HCT116 (cell line): ENCODE measurements around the gene ARHGAP1. TPM values are rescaled to one million over a fixed set of nuclear protein-coding genes. Genes with fewer than 3 reads are reported as not detected.

Experiments
- ATAC-seq: fragments of 200-7000 bp; cut with Tn5 transposase; 2 replicates; pipeline ENCODE4 v1.9.1; 2020; ENCODE audit warnings: mild to moderate bottlenecking, moderate library complexity
- BruUV-seq: library from RNA; stranded (reverse); fragments of 400-500 nt; replicated peaks from 2 replicates; lab custom pipeline; 2021; lab: Mats Ljungman, UMichigan
- CTCF ChIA-PET: fragments of 300-600 bp; sonication (Branson Sonifier 250); formaldehyde crosslinking; loops from one replicate; lab custom pipeline; 2021; ENCODE audit warnings: antibody characterized with exemption; lab: Charles Lee
- POLR2A ChIA-PET: fragments of 300-600, 350-600 bp; sonication (Branson Sonifier 250); formaldehyde crosslinking; loops from one replicate; lab custom pipeline; 2021; ENCODE audit warnings: antibody characterized with exemption; lab: Charles Lee
- RAD21 ChIA-PET, 2 experiments: fragments of 300-600 bp; sonication (Branson Sonifier 250); formaldehyde crosslinking; loops; one replicate each; lab custom pipeline; 2023; ENCODE audit warnings: low total read pairs in 2 of 2; ENCODE audit not compliant: uncharacterized antibody in 2 of 2, unreplicated experiment in 2 of 2, low non-redundant PET in 1 of 2; lab: Charles Lee
- DNase-seq: peaks from one replicate; pipeline ENCODE4 v3.0.0-alpha.2; 2010; ENCODE audit warnings: low read depth, low spot score
- H2AFZ ChIP-seq: fragments of 200-600 bp; shearing (Covaris generic), sonication (generic); 2 replicates; pipeline ENCODE4 v1.6.1; 2017; ENCODE audit warnings: low read depth, mixed run types, mixed read lengths, antibody characterized with exemption, low read length; ENCODE audit not compliant: poor library complexity, severe bottlenecking
- H3K27ac ChIP-seq: 2 replicates; pipeline ENCODE4 v1.5.1; 2012; ENCODE audit warnings: low read depth, low read length
- H3K27me3 ChIP-seq: fragments of 200-600 bp; sonication (generic); 2 replicates; pipeline ENCODE4 v1.6.1; 2016; ENCODE audit warnings: mixed run types, low read length, mixed read lengths; ENCODE audit not compliant: insufficient read depth
- H3K36me3 ChIP-seq, 2 experiments: fragments of 200-500 bp in 1 of 2; fragments of 200-600 bp in 1 of 2; sonication (Bioruptor generic) in 1 of 2; sonication (generic) in 1 of 2; 2 replicates each; pipeline versions ENCODE4 v1.5.1 to v1.6.1; 2014 to 2016; ENCODE audit warnings: low read length in 2 of 2, inconsistent platforms in 1 of 2, mixed read lengths in 1 of 2, mixed run types in 1 of 2; ENCODE audit not compliant: insufficient read depth in 2 of 2, control insufficient read depth in 1 of 2
- H3K4me1 ChIP-seq, 2 experiments: fragments of 200-600 bp in 1 of 2; sonication (generic) in 1 of 2; 2 replicates each; pipeline versions ENCODE4 v1.5.1 to v1.6.1; 2012 to 2017; ENCODE audit warnings: low read length in 2 of 2, inconsistent platforms in 1 of 2, mild to moderate bottlenecking in 1 of 2, mixed read lengths in 1 of 2, mixed run types in 1 of 2, moderate library complexity in 1 of 2; ENCODE audit not compliant: insufficient read depth in 2 of 2, control insufficient read depth in 1 of 2
- H3K4me2 ChIP-seq: fragments of 200-600 bp; sonication (generic); 2 replicates; pipeline ENCODE4 v1.6.1; 2017; ENCODE audit warnings: mixed run types, low read length, mixed read lengths
- H3K4me3 ChIP-seq, 2 experiments: fragments of 200-600 bp in 1 of 2; sonication (generic) in 1 of 2; replicated peaks in 1 of 2; 2 replicates each; pipeline ENCODE4 v1.5.1; 2011 to 2016; ENCODE audit warnings: low read length in 2 of 2, control low read depth in 1 of 2, low read depth in 1 of 2, mild to moderate bottlenecking in 1 of 2, mixed read lengths in 1 of 2, mixed run types in 1 of 2
- H3K79me2 ChIP-seq: fragments of 200-600 bp; sonication (generic); 2 replicates; pipeline ENCODE4 v1.6.1; 2017; ENCODE audit warnings: mild to moderate bottlenecking, mixed run types, low read length, moderate library complexity, mixed read lengths; ENCODE audit not compliant: insufficient read depth
- H3K9ac ChIP-seq: fragments of 200-600 bp; sonication (generic); 2 replicates; pipeline ENCODE4 v1.6.1; 2016; ENCODE audit warnings: low read length, mixed read lengths
- H3K9me2 ChIP-seq: fragments of 200-600 bp; sonication (generic), shearing (Covaris generic); 2 replicates; pipeline ENCODE4 v1.6.1; 2017; ENCODE audit warnings: mixed run types, mild to moderate bottlenecking, moderate library complexity; ENCODE audit not compliant: insufficient read depth
- H3K9me3 ChIP-seq, 2 experiments: fragments of 200-500 bp in 1 of 2; fragments of 200-600 bp in 1 of 2; sonication (Bioruptor generic) in 1 of 2; sonication (generic) in 1 of 2; 2 replicates each; pipeline ENCODE4 v1.6.1; 2014 to 2017; ENCODE audit warnings: low read length in 2 of 2, mixed read lengths in 2 of 2, inconsistent platforms in 1 of 2, low read depth in 1 of 2, mild to moderate bottlenecking in 1 of 2, mixed run types in 1 of 2, moderate library complexity in 1 of 2; ENCODE audit not compliant: control insufficient read depth in 1 of 2, insufficient read depth in 1 of 2
- H4K20me1 ChIP-seq: fragments of 200-600 bp; sonication (generic), shearing (Covaris generic); 2 replicates; pipeline ENCODE4 v1.6.1; 2017; ENCODE audit warnings: mixed run types, mild to moderate bottlenecking, moderate library complexity; ENCODE audit not compliant: insufficient read depth
- CBX3 ChIP-seq: IDR thresholded peaks from 2 replicates; pipeline ENCODE4 v1.6.1; 2012; ENCODE audit warnings: low read depth
- EGR1 ChIP-seq: IDR thresholded peaks from 2 replicates; pipeline ENCODE4 v1.6.1; 2012; ENCODE audit warnings: low read depth
- ELF1 ChIP-seq: IDR thresholded peaks from 2 replicates; pipeline ENCODE4 v1.6.1; 2012; ENCODE audit warnings: low read depth, borderline replicate concordance
- EZH2 ChIP-seq: fragments of 200-600 bp; sonication (generic); IDR thresholded peaks from 2 replicates; pipeline ENCODE4 v1.6.1; 2017; ENCODE audit warnings: antibody characterized with exemption, mixed run types
- JUND ChIP-seq: IDR thresholded peaks from 2 replicates; pipeline ENCODE4 v1.6.1; 2012
- POLR2A ChIP-seq: IDR thresholded peaks from 2 replicates; pipeline ENCODE4 v1.7.0; 2011; ENCODE audit warnings: borderline replicate concordance; ENCODE audit not compliant: insufficient read depth, insufficient read length; ENCODE audit errors: extremely low read depth
- POLR2AphosphoS5 ChIP-seq: IDR thresholded peaks from 2 replicates; pipeline ENCODE4 v1.6.1; 2011; ENCODE audit warnings: mild to moderate bottlenecking, low read depth, low read length, moderate library complexity
- RAD21 ChIP-seq: IDR thresholded peaks from 2 replicates; pipeline ENCODE4 v1.6.1; 2012; ENCODE audit warnings: low read depth, mild to moderate bottlenecking
- SIN3A ChIP-seq: IDR thresholded peaks from 2 replicates; pipeline ENCODE4 v1.6.1; 2012; ENCODE audit warnings: low read depth
- SP1 ChIP-seq: IDR thresholded peaks from 2 replicates; pipeline ENCODE4 v1.6.1; 2012; ENCODE audit warnings: low read depth
- SRF ChIP-seq: IDR thresholded peaks from 2 replicates; pipeline ENCODE4 v1.6.1; 2012; ENCODE audit warnings: low read depth
- TCF7L2 ChIP-seq: IDR thresholded peaks from 2 replicates; pipeline ENCODE4 v1.7.0; 2011; ENCODE audit warnings: borderline replicate concordance, inconsistent platforms; ENCODE audit not compliant: insufficient read depth, insufficient read length; ENCODE audit errors: extremely low read depth
- YY1 ChIP-seq: IDR thresholded peaks from 2 replicates; pipeline ENCODE4 v1.6.1; 2011; ENCODE audit warnings: low read length, low read depth, moderate library complexity, mild to moderate bottlenecking; ENCODE audit not compliant: insufficient replicate concordance; ENCODE audit errors: extremely low read depth
- ZFX ChIP-seq: fragments of 450-650 bp; IDR thresholded peaks from 2 replicates; pipeline ENCODE4 v1.6.1; 2017
- ZNF274 ChIP-seq: fragments of 200-500 bp; sonication (Bioruptor generic); IDR thresholded peaks from 2 replicates; pipeline ENCODE4 v1.6.1; 2014; ENCODE audit warnings: mild to moderate bottlenecking, low read depth, low read length, inconsistent platforms
- intact Hi-C: fragments of 100-400 bp; cut with micrococcal nuclease; formaldehyde crosslinking; loops from 2 replicates; pipeline ENCODE4 v1.10.0; 2022
- total RNA-seq: library from RNA; stranded (reverse); gene quantifications from one replicate; pipeline ENCODE4 v1.2.1, GENCODE V29; 2021; ENCODE audit not compliant: unreplicated experiment
- TF ChIP-seq, protein P1 (sequence below): IDR thresholded peaks from 2 replicates; pipeline ENCODE4 v1.6.1; 2011; ENCODE audit warnings: mild to moderate bottlenecking, low read length, moderate library complexity; ENCODE audit not compliant: insufficient replicate concordance; ENCODE audit errors: extremely low read depth
- TF ChIP-seq, protein P2 (sequence below), 3 experiments: fragments of 200-600 bp in 1 of 3; sonication (generic) in 1 of 3; IDR thresholded peaks in 2 of 3; conservative IDR thresholded peaks in 1 of 3; 2 replicates each; pipeline ENCODE4 v1.5.1; 2012 to 2017; ENCODE audit warnings: low read depth in 2 of 3, low read length in 2 of 3, antibody characterized with exemption in 1 of 3, borderline replicate concordance in 1 of 3, control low read depth in 1 of 3, mild to moderate bottlenecking in 1 of 3, mixed read lengths in 1 of 3, mixed run types in 1 of 3, moderate library complexity in 1 of 3; ENCODE audit not compliant: insufficient read depth in 1 of 3
- TF ChIP-seq, protein P3 (sequence below): IDR thresholded peaks from 2 replicates; pipeline ENCODE4 v1.6.1; 2012

The ARHGAP1 gene
- total RNA-seq, 1 experiment from 2014 or later, result 36.9 TPM

DNA sequence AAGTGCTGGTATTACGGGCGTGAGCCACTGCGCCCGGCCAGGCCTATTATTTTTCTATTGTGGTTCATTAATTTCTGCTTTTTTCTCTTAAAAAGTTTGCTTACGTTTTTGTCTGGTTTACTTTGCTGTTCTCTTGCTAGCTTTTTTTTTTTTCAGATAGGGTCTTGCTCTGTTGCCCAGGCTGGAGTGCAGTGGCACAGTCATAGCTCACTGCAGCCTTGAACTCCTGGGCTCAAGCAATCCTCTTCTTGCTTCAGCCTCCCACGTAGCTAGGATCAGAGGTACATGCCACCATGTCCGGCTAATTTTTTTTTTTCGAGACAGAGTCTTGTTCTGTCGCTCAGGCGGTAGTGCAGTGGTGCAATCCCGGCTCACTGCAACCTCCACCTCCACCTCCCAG lies 37.3 kb upstream of the ARHGAP1 start:
- Histone ChIP-seq H3K9me2 (no peaks in the 10 kb centered on the region), H4K20me1 (no peaks in the 10 kb centered on the region), H3K4me3 (no peak overlapping the region), H3K4me2 (no peak overlapping the region), H3K79me2 (no peaks in the 10 kb centered on the region), H2AFZ (no peak overlapping the region), H3K27ac (no peak overlapping the region), H3K36me3 (peaks cover 17 to 18% of the 10 kb centered on the region in 2 experiments; a peak in 3 of 4 replicates), H3K9me3 (no peaks in the 10 kb centered on the region), H3K9ac (no peak overlapping the region), H3K27me3 (no peaks in the 10 kb centered on the region), H3K4me1 (no peaks in the 10 kb centered on the region)
- intact Hi-C loops, result no loop called here
- no TSS peak for BruUV-seq
- CTCF ChIA-PET, result no interaction called here
- no peak for ATAC-seq
- POLR2A ChIA-PET, result no interaction called here
- no peak for DNase-seq
- RAD21 ChIA-PET, result no interaction called here
- no peak for TF ChIP-seq ZNF274
- no peak for TF ChIP-seq YY1
- TF ChIP-seq POLR2A, result no peak

DNA sequence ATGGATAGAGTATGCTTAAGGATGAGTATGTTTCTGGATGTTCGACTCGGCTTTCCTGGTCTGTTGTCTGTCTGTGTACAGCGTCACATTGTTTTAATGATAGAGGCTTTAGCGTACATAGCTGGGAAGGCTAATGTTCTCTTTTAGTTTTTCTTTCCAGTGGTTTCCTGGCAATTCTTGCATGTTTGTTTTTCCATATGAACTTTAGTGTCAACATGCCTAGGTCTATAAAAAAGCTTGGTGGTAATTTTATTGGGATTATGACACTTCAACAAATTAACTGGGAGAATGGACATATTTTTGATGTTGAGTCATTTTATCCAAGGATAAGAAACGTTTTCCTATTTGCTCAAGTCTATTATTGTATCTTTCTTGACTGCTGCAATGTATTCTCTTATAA lies 36.2 kb upstream of the ARHGAP1 start:
- Histone ChIP-seq H3K9ac (no peak overlapping the region), H3K4me1 (no peaks in the 10 kb centered on the region), H3K4me2 (no peak overlapping the region), H3K79me2 (no peaks in the 10 kb centered on the region), H3K27me3 (no peaks in the 10 kb centered on the region), H3K9me2 (no peaks in the 10 kb centered on the region)
- DNase-seq (no peak), ATAC-seq (no peak)
- CTCF ChIA-PET, result no interaction called here
- TF ChIP-seq ZFX, result no peak
- no peak for TF ChIP-seq EZH2
- TF ChIP-seq POLR2AphosphoS5, result no peak
- no peak for TF ChIP-seq ELF1
- no peak for TF ChIP-seq RAD21
- no peak for TF ChIP-seq CBX3
- TF ChIP-seq, protein P1, sequence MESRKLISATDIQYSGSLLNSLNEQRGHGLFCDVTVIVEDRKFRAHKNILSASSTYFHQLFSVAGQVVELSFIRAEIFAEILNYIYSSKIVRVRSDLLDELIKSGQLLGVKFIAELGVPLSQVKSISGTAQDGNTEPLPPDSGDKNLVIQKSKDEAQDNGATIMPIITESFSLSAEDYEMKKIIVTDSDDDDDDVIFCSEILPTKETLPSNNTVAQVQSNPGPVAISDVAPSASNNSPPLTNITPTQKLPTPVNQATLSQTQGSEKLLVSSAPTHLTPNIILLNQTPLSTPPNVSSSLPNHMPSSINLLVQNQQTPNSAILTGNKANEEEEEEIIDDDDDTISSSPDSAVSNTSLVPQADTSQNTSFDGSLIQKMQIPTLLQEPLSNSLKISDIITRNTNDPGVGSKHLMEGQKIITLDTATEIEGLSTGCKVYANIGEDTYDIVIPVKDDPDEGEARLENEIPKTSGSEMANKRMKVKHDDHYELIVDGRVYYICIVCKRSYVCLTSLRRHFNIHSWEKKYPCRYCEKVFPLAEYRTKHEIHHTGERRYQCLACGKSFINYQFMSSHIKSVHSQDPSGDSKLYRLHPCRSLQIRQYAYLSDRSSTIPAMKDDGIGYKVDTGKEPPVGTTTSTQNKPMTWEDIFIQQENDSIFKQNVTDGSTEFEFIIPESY, result no peak
- no peak for TF ChIP-seq EGR1
- TF ChIP-seq YY1, result no peak
- TF ChIP-seq SRF, result no peak
- TF ChIP-seq, protein P2, sequence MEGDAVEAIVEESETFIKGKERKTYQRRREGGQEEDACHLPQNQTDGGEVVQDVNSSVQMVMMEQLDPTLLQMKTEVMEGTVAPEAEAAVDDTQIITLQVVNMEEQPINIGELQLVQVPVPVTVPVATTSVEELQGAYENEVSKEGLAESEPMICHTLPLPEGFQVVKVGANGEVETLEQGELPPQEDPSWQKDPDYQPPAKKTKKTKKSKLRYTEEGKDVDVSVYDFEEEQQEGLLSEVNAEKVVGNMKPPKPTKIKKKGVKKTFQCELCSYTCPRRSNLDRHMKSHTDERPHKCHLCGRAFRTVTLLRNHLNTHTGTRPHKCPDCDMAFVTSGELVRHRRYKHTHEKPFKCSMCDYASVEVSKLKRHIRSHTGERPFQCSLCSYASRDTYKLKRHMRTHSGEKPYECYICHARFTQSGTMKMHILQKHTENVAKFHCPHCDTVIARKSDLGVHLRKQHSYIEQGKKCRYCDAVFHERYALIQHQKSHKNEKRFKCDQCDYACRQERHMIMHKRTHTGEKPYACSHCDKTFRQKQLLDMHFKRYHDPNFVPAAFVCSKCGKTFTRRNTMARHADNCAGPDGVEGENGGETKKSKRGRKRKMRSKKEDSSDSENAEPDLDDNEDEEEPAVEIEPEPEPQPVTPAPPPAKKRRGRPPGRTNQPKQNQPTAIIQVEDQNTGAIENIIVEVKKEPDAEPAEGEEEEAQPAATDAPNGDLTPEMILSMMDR (IDR thresholded peaks at IDR 0.05 in 2 of 3, conservative IDR thresholded peaks at IDR 0.05 in 1 of 3; ENCODE audit: borderline replicate concordance in 1 of 3, insufficient read depth in 1 of 3, low read depth in 2 of 3, low read length in 2 of 3), result no peak
- TF ChIP-seq, protein P3, sequence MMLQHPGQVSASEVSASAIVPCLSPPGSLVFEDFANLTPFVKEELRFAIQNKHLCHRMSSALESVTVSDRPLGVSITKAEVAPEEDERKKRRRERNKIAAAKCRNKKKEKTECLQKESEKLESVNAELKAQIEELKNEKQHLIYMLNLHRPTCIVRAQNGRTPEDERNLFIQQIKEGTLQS, result no peak
- TF ChIP-seq JUND, result no peak
- TF ChIP-seq TCF7L2, result no peak
- TF ChIP-seq SP1, result no peak
- TF ChIP-seq POLR2A, result no peak
- TF ChIP-seq SIN3A, result no peak
- TF ChIP-seq, all 23 proteins: peak for 0
- peaks cover 6 to 7% of the 10 kb centered on the region in 2 experiments; a peak in 2 of 4 replicates for H3K36me3 ChIP-seq
- H4K20me1 ChIP-seq, result no peaks in the 10 kb centered on the region
- no peak overlapping the region for H3K4me3 ChIP-seq
- intact Hi-C loops, result no loop called here
- ChIA-PET RAD21 (no interaction called here), POLR2A (no interaction called here)
- H2AFZ ChIP-seq, result no peak overlapping the region
- BruUV-seq, result no TSS peak
- H3K27ac ChIP-seq, result no peak overlapping the region
- no peaks in the 10 kb centered on the region for H3K9me3 ChIP-seq
